NCI-H226 (cell line): ENCODE measurements around the gene UROC1.

Experiments used
- DNase-seq: peaks from one replicate; pipeline ENCODE4 v3.0.0-alpha.2; 2015

The UROC1 gene

DNA sequence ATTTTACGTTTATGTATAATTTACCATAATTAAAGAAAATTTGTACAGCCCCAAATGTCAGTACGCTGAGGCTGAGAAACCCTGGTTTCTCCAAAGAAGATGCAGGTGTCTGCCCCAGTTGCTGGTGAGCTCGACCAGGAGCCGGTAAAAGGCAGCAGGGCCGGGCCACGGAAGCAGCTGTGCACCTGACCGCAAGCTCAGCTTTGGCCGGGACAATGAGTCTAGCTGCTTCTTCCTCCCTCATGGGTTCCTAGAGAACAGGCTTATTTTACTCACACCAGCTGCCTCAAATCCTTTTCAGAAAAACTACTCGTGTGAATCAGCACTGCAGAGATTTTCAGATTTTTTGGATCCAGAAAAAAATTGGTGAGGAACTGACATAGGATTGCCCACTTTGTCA lies 23.8 kb downstream of the UROC1 start:
- DNase-seq: no peak

DNA sequence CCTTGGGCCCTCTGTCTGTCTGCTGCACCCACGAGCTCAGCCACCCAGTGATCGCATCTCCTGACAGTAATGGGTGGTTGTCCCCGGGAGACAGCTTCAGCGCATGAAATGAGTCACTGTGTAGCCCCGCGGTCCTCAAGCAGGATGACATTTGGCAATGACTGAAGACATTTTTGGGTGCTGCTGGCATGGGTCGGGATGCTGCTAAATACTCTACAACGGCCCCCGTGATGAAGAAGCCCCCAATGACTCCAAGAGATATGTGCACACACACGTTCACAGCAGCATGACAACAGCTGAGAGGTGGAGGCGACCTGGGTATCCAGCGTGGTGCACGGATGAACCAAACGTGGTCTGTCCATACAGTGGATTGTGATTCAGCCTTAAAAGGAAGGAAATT lies 24.5 kb downstream of the UROC1 start:
- DNase-seq: no peak

DNA sequence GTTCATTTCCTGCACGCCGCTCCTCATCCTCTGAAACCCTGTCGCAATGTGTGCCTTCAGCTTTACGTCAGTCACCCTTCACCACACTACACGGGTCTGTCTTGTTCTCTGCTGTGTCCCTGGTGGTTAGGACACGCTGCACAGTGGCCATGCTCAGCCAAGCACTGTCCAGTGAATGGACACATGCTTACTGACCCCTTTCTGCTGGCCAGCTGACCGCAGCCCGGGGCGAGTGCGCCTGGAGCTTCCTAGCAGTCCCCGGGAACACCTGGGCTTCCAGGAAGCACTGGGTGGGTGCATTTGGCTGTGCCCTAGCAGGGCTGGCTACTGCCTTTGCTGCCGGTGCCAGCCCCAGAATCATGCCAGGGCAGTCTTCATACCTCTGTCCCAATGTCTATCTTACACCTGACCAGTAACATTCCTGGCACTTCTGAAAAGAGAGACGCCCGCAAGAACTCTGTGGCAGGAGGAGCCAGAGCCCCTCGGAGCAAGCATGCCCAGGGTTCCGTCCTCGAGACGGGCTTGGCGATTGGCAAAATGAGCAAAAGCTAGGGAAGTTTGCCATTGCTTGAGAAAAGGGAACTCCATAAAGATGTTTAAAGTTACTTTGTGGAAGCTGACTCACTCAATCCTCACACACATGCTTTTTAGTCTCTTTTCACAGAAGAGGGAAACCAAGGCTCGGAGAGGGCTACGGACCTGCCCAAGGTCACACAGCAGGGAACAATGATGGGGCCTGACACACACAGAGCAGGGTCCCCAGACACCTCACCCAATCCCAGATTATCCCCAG lies 26.2 kb downstream of the UROC1 start:
- no peak for DNase-seq

DNA sequence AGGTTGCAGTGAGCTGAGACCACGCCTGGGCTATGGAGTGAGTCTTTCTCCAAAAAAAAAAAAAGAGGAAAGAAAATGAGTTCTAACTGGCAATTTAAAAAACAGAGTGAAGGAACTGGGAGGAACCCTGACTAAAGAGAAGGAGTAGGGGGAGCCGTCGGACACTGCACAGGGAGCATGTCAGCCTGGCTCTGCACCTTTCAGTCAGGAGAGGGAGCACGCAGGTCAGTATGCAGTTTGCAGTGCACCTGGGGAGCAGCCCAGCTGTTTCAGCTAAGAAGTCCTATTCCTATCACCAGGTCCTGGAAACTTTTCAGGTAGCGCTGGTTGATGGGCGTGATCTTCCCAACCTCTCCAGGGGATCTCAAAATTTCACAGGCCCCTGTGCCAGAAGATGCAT lies 27.0 kb downstream of the UROC1 start:
- DNase-seq: no peak

GRCh38 chr3:126488886-126489569 lies 28.5 kb downstream of the UROC1 start:
- DNase-seq: no peak

DNA sequence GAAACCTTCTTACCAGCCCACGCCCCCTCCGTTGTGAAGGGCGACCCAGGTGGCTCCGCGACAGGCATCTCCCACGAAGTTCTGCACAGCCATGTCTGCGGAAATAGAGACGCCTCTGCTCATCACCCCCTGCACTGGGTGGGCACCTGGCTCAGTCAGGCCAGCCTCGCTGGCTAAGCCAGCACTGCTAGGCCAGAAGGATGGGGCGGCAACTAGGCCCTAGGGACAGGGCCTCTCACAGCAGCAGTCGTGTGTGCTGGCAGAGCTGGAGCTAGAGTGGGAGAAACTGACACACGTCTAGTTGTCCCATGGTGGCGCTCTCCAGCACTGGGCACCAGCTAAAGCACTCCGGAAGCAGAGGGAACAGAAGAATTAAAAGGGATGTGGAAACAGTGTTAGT lies 29.4 kb downstream of the UROC1 start:
- no peak for DNase-seq

GRCh38 chr3:126487151-126487771 lies 30.3 kb downstream of the UROC1 start:
- peak; percentile 15 for DNase-seq

DNA sequence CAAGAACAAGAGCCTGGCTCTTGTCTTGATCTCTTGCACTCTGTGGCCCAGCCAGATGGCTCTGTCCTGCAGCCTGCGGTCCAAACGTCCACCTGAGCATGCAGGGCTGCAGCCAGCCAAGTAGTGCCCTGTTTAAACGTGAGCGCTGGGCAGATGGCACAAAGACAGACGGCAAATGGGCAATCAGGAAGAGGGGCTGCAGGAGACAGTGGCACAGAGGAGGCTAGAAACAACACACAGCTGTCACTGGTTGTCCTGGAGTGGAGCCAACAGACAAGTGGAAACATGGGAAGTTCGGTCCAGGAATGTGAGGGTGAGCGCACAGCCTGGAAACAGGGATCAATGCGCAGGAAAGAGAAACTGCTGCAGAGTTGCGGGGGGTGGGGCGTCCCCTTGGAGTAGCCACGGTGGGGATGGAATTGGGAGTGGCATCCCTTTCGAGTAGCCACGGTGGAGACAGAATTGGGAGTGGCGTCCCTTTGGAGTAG lies 31.2 kb downstream of the UROC1 start:
- no peak for DNase-seq

- DNase-seq: no peak
Measured at GRCh38 chr3:126485956-126486355, 31.6 kb downstream of the UROC1 start.

DNA sequence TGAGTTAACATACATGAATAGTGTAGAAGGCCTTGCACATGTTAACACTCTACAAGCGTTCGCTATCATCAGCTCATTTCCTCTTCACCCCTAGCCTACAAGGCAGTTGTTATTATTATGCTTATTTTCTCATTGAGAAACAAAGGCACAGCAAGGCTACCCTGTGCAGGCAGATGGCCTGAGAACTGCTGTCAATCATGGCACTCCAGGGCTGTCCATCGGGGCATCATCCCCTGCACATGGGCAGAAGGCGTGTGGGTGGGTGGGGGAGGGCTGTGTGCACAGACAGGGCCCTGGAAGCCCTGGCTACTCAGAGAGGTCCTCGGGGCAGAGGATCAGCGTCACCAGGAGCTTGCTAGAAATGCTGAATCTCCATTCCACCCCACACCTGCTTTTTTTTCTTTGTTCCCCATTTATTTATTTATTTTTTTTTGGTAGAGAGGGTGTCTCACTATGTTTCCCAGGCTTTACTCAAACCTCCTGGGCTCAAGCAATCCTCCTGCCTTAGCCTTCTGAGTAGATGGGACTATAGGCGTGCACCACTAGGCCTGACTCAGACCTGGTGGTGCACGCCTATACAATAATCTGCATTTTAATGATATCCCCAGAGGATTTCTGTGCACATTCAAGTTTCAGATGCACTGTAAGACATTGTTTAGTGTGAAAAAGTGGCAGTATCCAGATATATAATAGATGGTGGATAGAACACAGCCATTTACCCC lies 32.2 kb downstream of the UROC1 start:
- no peak for DNase-seq

GRCh38 chr3:126484662-126485061 lies 32.9 kb downstream of the UROC1 start:
- no peak for DNase-seq

- no peak for DNase-seq
Measured at GRCh38 chr3:126484148-126484547, 33.4 kb downstream of the UROC1 start.

GRCh38 chr3:126483321-126483761 lies 34.2 kb downstream of the UROC1 start:
- DNase-seq: no peak

- no peak for DNase-seq
Measured at GRCh38 chr3:126482503-126483255, 34.9 kb downstream of the UROC1 start.

DNA sequence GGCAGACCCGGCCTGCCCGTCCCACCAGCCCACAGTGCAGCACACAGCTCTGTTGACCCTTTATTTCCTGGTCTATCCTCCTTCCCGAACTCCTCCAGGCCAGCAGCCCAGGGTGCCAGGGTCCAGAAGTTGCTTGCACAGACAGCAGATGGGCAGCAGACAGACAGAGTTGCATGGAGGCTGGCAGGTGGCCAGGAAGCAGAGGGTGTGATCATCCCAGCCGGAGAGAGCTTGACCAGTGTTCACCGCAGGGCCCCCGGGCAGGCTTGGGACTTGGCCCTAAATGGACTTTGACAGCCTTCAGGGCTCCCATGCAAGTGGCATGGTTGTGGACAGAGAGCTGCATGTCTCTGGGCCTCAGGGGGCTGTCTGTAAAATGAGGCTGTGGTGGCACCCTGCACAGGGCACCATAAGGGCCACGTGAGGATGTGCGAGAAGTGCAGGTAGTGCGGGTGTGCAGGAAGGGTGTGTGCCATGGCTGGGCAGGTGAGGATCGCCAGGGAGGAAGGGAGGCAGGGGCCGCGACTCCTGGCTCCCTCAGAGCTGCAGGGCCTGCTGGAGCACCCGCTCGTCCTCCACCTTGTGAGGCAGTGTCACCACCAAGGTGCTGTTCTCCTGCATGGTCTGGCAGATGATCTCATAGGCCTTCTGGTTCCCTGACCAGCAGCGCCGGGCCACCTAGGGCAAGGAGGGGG lies 35.6 kb downstream of the UROC1 start:
- no peak for DNase-seq

- DNase-seq: no peak
Measured at GRCh38 chr3:126480861-126481260, 36.7 kb downstream of the UROC1 start.

- DNase-seq: no peak
Measured at GRCh38 chr3:126480206-126480605, 37.4 kb downstream of the UROC1 start.

DNA sequence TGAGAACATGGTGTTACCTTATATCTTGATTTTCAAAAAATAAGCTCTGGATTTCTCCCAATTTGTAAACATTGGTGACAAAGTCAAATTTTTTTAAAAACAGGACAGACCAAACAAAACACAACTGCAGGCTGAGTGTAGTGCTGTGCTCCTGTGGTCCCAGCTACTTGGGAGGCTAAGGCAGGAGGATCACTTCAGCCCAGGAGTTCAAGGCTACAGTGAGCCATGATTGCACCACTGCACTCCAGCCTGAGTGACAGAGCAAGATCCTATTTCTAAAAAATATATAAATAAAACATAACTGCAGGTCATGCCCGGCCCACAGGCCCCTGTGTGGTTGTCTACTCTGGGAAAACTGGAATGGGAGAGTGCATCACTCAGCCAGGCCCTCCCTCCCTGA lies 37.9 kb downstream of the UROC1 start:
- DNase-seq: no peak

- DNase-seq: no peak
Measured at GRCh38 chr3:126478581-126479310, 38.8 kb downstream of the UROC1 start.

- no peak for DNase-seq
Measured at GRCh38 chr3:126477061-126477380, 40.6 kb downstream of the UROC1 start.
